ENCODE results near the gene LTF.
"Not testable (repeated sequence)": the region's sequence is repeated elsewhere in the genome, so short reads cannot be mapped to it uniquely, and the experiment has no call there.

The LTF gene

GRCh38 chr3:46395766-46396530 is 68.8 kb downstream of the LTF start:
- DNase-seq (ENCODE audit: low read depth in 3 of 3): no peak

GRCh38 chr3:46395210-46395661 is 69.5 kb downstream of the LTF start:
- DNase-seq (ENCODE audit: low read depth in 3 of 3): no peak

GRCh38 chr3:46393554-46394434 is 70.9 kb downstream of the LTF start:
- DNase-seq (ENCODE audit: low read depth in 3 of 3): no peak

- no peak for DNase-seq (ENCODE audit: low read depth in 3 of 3)
These were observed 71.7 kb downstream of the LTF start for GRCh38 chr3:46393011-46393410.

GRCh38 chr3:46391526-46391925 is 73.2 kb downstream of the LTF start:
- DNase-seq (ENCODE audit: low read depth in 3 of 3): not testable (repeated sequence)

- no peak for DNase-seq (ENCODE audit: low read depth in 3 of 3)
These were observed 75.4 kb downstream of the LTF start for GRCh38 chr3:46389306-46389705.

- DNase-seq (ENCODE audit: low read depth in 3 of 3): not testable (repeated sequence)
These were observed 75.9 kb downstream of the LTF start for GRCh38 chr3:46388847-46389246.

GRCh38 chr3:46386205-46386604 is 78.5 kb downstream of the LTF start:
- no peak for DNase-seq (ENCODE audit: low read depth in 3 of 3)
